A549 (cell line): ENCODE data around the gene FGD2.

ENCODE experiments used
- BHLHE40 ChIP-seq: IDR thresholded peaks from 2 replicates; pipeline ENCODE4 v1.6.1; 2012; ENCODE audit warnings: low read depth, low read length, inconsistent platforms
- CHD2 ChIP-seq: fragments of 150-350 bp; IDR thresholded peaks from 2 replicates; pipeline ENCODE4 v1.6.1; 2014; ENCODE audit warnings: low read length; ENCODE audit not compliant: partially characterized antibody
- EP300 ChIP-seq, 2 experiments: fragments of >200 bp; sonication (Bioruptor Twin); formaldehyde crosslinking; IDR thresholded peaks; 2 replicates in 1 of 2; 3 replicates in 1 of 2; pipeline ENCODE4 v1.6.1; 2016 to 2017
- HEYL ChIP-seq: fragments of 250-450 bp; sonication (Bioruptor Pico); IDR thresholded peaks from 2 replicates; pipeline ENCODE4 v1.8.0; 2021; ENCODE audit warnings: mild to moderate bottlenecking, moderate library complexity
- KDM1A ChIP-seq: fragments of 200-600 bp; sonication (generic); IDR thresholded peaks from 2 replicates; pipeline ENCODE4 v1.6.1; 2016; ENCODE audit warnings: low read depth, mild to moderate bottlenecking
- POLR2A ChIP-seq: IDR thresholded peaks from 2 replicates; pipeline ENCODE4 v1.6.1; 2012; ENCODE audit warnings: mild to moderate bottlenecking, low read length
- RCOR1 ChIP-seq: fragments of 150-350 bp; IDR thresholded peaks from 2 replicates; pipeline ENCODE4 v1.6.1; 2014; ENCODE audit warnings: antibody characterized with exemption, low read length, low read depth
- ZFP36 ChIP-seq: fragments of 450-650 bp; IDR thresholded peaks from 2 replicates; pipeline ENCODE4 v1.6.1; 2014; ENCODE audit warnings: borderline replicate concordance; ENCODE audit not compliant: partially characterized antibody
- ZSCAN20 ChIP-seq: fragments of 250-450 bp; sonication (Bioruptor Pico); IDR thresholded peaks from 2 replicates; pipeline ENCODE4 v1.8.0; 2022; ENCODE audit warnings: mild to moderate bottlenecking, moderate library complexity
- TF ChIP-seq, protein P1 (sequence below): fragments of >200 bp; sonication (Bioruptor Twin); formaldehyde crosslinking; IDR thresholded peaks from 3 replicates; pipeline ENCODE4 v1.5.1; 2016
- TF ChIP-seq, protein P2 (sequence below): IDR thresholded peaks from 2 replicates; pipeline ENCODE4 v1.6.1; 2012
- TF ChIP-seq, protein P3 (sequence below): fragments of 200-600 bp; sonication (generic); IDR thresholded peaks from 2 replicates; pipeline ENCODE4 v1.6.1; 2016; ENCODE audit warnings: antibody characterized with exemption, mild to moderate bottlenecking, moderate library complexity

DNA sequence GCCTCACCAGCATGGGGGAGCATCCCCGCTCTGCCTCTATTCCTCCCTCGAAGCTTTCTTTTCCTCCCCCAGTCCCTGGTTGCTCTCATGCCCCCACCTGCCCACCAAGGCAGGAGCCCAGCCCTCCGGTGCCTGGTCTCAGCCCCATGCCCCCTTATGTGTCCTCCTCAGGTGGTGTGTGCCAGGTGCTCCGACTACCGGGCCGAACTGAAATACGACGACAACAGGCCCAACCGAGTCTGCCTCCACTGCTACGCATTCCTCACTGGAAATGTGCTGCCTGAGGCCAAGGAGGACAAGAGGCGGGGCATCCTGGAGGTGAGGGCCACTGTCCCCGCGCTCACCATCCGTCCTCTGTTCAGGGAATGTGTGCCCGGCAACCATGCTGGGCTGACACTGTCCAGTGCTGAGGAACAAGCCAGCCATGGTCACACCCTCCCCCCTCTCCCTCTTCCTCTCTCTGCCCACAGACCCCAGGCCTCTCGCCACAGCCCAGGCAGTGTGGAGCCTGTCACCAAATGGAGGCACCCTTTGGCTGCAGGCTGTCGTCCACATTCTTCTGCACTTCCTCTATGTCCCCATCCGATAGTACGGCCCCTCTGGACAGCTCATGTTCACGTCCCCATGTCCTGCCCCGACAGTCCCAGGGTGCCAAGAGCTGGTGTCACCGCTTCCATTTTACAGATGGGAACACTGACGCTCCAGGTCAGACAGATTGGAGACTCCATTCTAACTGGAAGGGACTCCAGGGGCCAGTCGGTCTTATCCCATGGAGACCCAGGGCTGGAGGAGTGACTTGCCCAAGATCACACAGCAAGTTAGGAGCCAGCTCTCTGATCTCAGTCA, 20.4 kb downstream of the FGD2 start:
- TF ChIP-seq ZFP36 (no peak), EP300 (IDR thresholded peaks at IDR 0.05) (no peak), CHD2 (no peak), BHLHE40 (no peak), RCOR1 (no peak), HEYL (CRISPR knock-in tag) (no peak), KDM1A (no peak), POLR2A (no peak), ZSCAN20 (CRISPR knock-in tag) (no peak)
- TF ChIP-seq, protein P1, sequence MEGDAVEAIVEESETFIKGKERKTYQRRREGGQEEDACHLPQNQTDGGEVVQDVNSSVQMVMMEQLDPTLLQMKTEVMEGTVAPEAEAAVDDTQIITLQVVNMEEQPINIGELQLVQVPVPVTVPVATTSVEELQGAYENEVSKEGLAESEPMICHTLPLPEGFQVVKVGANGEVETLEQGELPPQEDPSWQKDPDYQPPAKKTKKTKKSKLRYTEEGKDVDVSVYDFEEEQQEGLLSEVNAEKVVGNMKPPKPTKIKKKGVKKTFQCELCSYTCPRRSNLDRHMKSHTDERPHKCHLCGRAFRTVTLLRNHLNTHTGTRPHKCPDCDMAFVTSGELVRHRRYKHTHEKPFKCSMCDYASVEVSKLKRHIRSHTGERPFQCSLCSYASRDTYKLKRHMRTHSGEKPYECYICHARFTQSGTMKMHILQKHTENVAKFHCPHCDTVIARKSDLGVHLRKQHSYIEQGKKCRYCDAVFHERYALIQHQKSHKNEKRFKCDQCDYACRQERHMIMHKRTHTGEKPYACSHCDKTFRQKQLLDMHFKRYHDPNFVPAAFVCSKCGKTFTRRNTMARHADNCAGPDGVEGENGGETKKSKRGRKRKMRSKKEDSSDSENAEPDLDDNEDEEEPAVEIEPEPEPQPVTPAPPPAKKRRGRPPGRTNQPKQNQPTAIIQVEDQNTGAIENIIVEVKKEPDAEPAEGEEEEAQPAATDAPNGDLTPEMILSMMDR, result no peak
- TF ChIP-seq, protein P2, sequence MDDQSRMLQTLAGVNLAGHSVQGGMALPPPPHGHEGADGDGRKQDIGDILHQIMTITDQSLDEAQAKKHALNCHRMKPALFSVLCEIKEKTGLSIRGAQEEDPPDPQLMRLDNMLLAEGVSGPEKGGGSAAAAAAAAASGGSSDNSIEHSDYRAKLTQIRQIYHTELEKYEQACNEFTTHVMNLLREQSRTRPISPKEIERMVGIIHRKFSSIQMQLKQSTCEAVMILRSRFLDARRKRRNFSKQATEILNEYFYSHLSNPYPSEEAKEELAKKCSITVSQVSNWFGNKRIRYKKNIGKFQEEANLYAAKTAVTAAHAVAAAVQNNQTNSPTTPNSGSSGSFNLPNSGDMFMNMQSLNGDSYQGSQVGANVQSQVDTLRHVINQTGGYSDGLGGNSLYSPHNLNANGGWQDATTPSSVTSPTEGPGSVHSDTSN, result no peak
- TF ChIP-seq, protein P3, sequence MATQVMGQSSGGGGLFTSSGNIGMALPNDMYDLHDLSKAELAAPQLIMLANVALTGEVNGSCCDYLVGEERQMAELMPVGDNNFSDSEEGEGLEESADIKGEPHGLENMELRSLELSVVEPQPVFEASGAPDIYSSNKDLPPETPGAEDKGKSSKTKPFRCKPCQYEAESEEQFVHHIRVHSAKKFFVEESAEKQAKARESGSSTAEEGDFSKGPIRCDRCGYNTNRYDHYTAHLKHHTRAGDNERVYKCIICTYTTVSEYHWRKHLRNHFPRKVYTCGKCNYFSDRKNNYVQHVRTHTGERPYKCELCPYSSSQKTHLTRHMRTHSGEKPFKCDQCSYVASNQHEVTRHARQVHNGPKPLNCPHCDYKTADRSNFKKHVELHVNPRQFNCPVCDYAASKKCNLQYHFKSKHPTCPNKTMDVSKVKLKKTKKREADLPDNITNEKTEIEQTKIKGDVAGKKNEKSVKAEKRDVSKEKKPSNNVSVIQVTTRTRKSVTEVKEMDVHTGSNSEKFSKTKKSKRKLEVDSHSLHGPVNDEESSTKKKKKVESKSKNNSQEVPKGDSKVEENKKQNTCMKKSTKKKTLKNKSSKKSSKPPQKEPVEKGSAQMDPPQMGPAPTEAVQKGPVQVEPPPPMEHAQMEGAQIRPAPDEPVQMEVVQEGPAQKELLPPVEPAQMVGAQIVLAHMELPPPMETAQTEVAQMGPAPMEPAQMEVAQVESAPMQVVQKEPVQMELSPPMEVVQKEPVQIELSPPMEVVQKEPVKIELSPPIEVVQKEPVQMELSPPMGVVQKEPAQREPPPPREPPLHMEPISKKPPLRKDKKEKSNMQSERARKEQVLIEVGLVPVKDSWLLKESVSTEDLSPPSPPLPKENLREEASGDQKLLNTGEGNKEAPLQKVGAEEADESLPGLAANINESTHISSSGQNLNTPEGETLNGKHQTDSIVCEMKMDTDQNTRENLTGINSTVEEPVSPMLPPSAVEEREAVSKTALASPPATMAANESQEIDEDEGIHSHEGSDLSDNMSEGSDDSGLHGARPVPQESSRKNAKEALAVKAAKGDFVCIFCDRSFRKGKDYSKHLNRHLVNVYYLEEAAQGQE, result no peak
